Measurements from ENCODE around the gene ATP8A2. TPM values are rescaled to one million over a fixed set of nuclear protein-coding genes. Genes with fewer than 3 reads are reported as not detected.

ATP8A2 gene
- total and polyA plus RNA-seq, 2 of the 8 experiments (the other 6 are each of a cell fraction or from before 2014, with no cell fraction given): 2.4 to 8.3 TPM

GRCh38 chr13:25478186-25478585 is 106.4 kb downstream of the ATP8A2 start (continued):
- TF ChIP-seq EGR1 (IDR thresholded peaks at IDR 0.05; ENCODE audit: borderline replicate concordance, low read depth, low read length) (no peak), JUND (IDR thresholded peaks at IDR 0.05; ENCODE audit: low read length) (peak; percentile 56; the same call in 1 of the 2 replicates), EP300 (IDR thresholded peaks at IDR 0.05; ENCODE audit: borderline replicate concordance in 1 of 2, low read depth in 2 of 2, low read length in 2 of 2) (peak in 1 of 2 experiments; percentile 83; a peak in 2 of 3 replicates), EZH2 (IDR thresholded peaks at IDR 0.05; ENCODE audit: low read depth, low read length, severe bottlenecking) (no peak), CEBPB (IDR thresholded peaks at IDR 0.05; ENCODE audit: low read depth, low read length) (no peak)

Data from H1 (cell line).